ENCODE data around the gene RBPJ. TPM values are rescaled to one million over a fixed set of nuclear protein-coding genes. Genes with fewer than 3 reads are reported as not detected.

Gene RBPJ
- total RNA-seq, 1 experiment from 2014 or later: 53.8 TPM

DNA sequence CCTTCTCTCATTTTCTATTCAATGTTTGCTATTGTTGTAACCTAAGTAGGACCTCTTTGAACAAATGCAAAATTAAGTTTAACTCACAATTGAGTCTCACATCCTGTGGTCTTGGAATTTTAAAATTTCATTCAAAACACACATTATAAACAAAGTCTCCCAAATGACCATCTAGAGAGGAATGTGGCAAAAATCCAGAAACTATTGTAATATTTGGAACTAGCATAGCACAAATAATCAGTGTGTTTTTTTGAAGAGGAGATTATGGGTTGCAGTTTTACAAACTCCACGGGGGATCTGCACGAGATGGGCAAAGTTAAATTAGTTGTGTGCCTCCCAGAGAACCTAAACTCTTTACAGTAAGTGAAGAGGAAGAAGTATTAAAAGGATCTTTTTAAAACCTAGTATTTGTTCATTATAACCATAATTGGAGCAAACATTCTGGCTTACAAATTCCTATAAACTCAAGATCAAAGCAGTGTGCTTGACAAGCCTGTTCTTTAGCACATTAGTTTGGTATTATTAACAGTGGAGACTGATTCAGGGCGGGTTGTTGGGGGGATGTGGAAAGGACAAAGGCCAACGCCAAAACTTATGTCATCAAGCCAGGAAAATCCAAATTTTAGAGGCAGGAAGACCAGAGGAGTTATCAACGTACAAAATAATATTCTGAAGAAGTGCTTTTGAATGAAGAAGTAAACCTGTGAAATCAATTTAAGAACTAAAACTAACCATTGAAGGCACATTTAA, 22.4 kb upstream of the RBPJ start:
- no peaks in the 10 kb centered on the region for H3K36me3 ChIP-seq (ENCODE audit: low read depth)
- H3K27ac ChIP-seq: no peak overlapping the region
- H3K4me1 ChIP-seq (replicated peaks; ENCODE audit: insufficient read depth): no peaks in the 10 kb centered on the region
- TF ChIP-seq, protein P1, sequence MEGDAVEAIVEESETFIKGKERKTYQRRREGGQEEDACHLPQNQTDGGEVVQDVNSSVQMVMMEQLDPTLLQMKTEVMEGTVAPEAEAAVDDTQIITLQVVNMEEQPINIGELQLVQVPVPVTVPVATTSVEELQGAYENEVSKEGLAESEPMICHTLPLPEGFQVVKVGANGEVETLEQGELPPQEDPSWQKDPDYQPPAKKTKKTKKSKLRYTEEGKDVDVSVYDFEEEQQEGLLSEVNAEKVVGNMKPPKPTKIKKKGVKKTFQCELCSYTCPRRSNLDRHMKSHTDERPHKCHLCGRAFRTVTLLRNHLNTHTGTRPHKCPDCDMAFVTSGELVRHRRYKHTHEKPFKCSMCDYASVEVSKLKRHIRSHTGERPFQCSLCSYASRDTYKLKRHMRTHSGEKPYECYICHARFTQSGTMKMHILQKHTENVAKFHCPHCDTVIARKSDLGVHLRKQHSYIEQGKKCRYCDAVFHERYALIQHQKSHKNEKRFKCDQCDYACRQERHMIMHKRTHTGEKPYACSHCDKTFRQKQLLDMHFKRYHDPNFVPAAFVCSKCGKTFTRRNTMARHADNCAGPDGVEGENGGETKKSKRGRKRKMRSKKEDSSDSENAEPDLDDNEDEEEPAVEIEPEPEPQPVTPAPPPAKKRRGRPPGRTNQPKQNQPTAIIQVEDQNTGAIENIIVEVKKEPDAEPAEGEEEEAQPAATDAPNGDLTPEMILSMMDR (conservative IDR thresholded peaks at IDR 0.05): no peak
- TF ChIP-seq EZH2 (IDR thresholded peaks at IDR 0.05; ENCODE audit: low read depth): no peak
- no peaks in the 10 kb centered on the region for H3K9me3 ChIP-seq (ENCODE audit: insufficient read depth, low read depth)
- ChIA-PET POLR2A (ENCODE audit: unreplicated experiment) (no interaction called here), CTCF (no interaction called here)
- H3F3A ChIP-seq (ENCODE audit: insufficient read depth, low read depth): no peaks in the 10 kb centered on the region
- intact Hi-C loops (cut with micrococcal nuclease; ENCODE audit: unreplicated experiment): no loop called here
- no peaks in the 10 kb centered on the region for H4K20me1 ChIP-seq (ENCODE audit: insufficient read depth)
- no peaks in the 10 kb centered on the region for H3K79me2 ChIP-seq (ENCODE audit: low read depth)
- no TSS peak for BruUV-seq (replicated peaks)
- no peaks in the 10 kb centered on the region for H3K9me2 ChIP-seq (ENCODE audit: insufficient read depth)
- no peak overlapping the region for H3K4me3 ChIP-seq
- no peak for DNase-seq
- no peak overlapping the region for H3K4me2 ChIP-seq
- H2AFZ ChIP-seq: no peak overlapping the region
- no peaks in the 10 kb centered on the region for H3K27me3 ChIP-seq (ENCODE audit: insufficient read depth, low read depth)

DNA sequence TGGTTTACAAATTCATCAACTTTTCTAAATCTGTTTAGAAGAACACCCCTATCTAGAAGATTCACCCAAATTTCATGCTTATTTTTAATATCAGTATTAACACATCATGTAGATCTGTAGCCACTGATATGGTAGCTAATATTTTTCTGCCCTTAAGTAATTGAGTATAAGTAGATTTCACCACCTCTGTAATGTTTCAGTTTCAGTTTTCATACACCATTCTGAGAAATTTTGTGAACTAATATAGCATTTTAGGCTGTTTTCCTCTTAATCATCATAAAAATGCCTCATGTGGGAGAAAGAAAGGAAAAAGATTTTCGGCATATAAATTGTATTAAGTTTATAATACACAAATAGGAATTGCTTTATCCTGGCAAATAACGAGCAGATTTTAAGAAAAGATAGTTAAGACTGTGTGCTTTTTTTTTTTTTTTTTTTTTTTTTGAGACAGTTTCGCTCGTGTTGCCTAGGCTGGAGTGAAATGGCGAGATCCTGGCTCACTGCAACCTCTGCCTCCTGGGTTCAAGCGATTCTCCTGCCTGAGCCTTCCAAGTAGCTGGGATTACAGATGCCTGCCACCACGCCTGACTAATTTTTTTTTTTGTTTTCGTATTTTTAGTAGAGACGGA, 21.4 kb upstream of the RBPJ start:
- Histone ChIP-seq H3K27me3 (ENCODE audit: insufficient read depth, low read depth) (no peaks in the 10 kb centered on the region), H3K4me3 (no peak overlapping the region), H2AFZ (no peak overlapping the region), H3K36me3 (ENCODE audit: low read depth) (no peaks in the 10 kb centered on the region), H3K4me2 (no peak overlapping the region), H3K79me2 (ENCODE audit: low read depth) (no peaks in the 10 kb centered on the region), H3K9me3 (ENCODE audit: insufficient read depth, low read depth) (no peaks in the 10 kb centered on the region), H3K27ac (no peak overlapping the region), H4K20me1 (ENCODE audit: insufficient read depth) (no peaks in the 10 kb centered on the region), H3K4me1 (replicated peaks; ENCODE audit: insufficient read depth) (no peaks in the 10 kb centered on the region), H3F3A (ENCODE audit: insufficient read depth, low read depth) (no peaks in the 10 kb centered on the region), H3K9me2 (ENCODE audit: insufficient read depth) (no peaks in the 10 kb centered on the region)
- no TSS peak for BruUV-seq (replicated peaks)
- intact Hi-C loops (cut with micrococcal nuclease; ENCODE audit: unreplicated experiment): no loop called here
- CTCF ChIA-PET: no interaction called here
- POLR2A ChIA-PET (ENCODE audit: unreplicated experiment): no interaction called here
- TF ChIP-seq, protein P1 (conservative IDR thresholded peaks at IDR 0.05): no peak
- TF ChIP-seq EZH2 (IDR thresholded peaks at IDR 0.05; ENCODE audit: low read depth): no peak
- no peak for DNase-seq

DNA sequence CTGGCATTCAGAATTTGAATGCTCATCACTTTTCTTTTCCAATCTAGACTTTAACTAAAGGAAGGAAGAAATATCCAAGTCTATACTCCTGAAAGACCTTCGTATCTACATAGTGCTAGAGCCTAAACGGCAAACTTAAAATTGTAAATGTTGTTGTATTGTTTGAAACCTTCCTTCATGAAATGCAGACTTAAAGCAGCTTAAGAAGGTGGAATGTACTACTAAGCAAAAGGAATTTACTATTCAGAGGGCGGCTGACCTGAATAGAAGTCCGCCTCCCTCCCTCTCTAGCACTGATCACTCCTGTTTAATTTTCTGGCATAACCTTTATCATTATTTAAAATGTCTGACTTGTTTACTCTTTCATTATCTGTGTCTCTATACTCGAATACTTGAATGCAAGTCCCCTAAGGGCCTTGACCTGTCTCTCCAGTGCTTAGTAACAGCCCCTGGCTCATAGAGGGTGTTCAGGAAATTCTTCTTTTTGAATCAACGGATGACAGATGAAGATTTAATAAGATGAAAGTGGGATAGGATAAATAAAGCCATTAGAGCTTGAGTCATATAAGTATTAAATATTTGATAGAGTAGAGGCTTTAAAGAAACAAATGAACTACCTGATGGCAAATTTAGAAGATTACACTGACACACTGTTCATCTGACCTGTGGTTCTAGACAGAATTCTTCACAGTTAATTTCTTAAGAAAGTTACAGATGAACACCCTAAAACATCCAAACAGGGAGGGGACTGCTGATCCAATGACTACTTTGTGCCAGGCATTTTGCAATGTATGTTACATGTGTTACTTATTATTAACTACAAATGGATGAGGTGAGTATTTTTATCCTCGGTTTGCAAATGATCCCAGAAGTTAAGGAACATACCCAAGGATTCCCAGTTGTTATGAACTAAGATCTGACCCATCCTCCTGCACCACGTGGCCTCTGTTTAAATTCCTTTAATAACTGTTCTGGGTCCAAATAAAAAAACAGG, 20.2 kb upstream of the RBPJ start:
- no peaks in the 10 kb centered on the region for H3K9me2 ChIP-seq (ENCODE audit: insufficient read depth)
- H3K36me3 ChIP-seq (ENCODE audit: low read depth): no peaks in the 10 kb centered on the region
- H3K4me2 ChIP-seq: no peak overlapping the region
- H3K27me3 ChIP-seq (ENCODE audit: insufficient read depth, low read depth): no peaks in the 10 kb centered on the region
- no peaks in the 10 kb centered on the region for H3K9me3 ChIP-seq (ENCODE audit: insufficient read depth, low read depth)
- H4K20me1 ChIP-seq (ENCODE audit: insufficient read depth): no peaks in the 10 kb centered on the region
- no peak for TF ChIP-seq EZH2 (IDR thresholded peaks at IDR 0.05; ENCODE audit: low read depth)
- TF ChIP-seq, protein P1 (conservative IDR thresholded peaks at IDR 0.05): no peak
- no peaks in the 10 kb centered on the region for H3K79me2 ChIP-seq (ENCODE audit: low read depth)
- H3K27ac ChIP-seq: no peak overlapping the region
- CTCF ChIA-PET: no interaction called here
- POLR2A ChIA-PET (ENCODE audit: unreplicated experiment): no interaction called here
- no peak overlapping the region for H2AFZ ChIP-seq
- H3K4me1 ChIP-seq (replicated peaks; ENCODE audit: insufficient read depth): no peaks in the 10 kb centered on the region
- H3K4me3 ChIP-seq: no peak overlapping the region
- no peak for DNase-seq
- no TSS peak for BruUV-seq (replicated peaks)
- H3F3A ChIP-seq (ENCODE audit: insufficient read depth, low read depth): no peaks in the 10 kb centered on the region
- intact Hi-C loops (cut with micrococcal nuclease; ENCODE audit: unreplicated experiment): no loop called here
